HG02678 (cell line): Measurements from ENCODE around the gene LEFTY1.
A peak's percentile ranks its signal among the peaks of the same experiment; 100 is the strongest.

Experiments used
- ATAC-seq: cut with Tn5 transposase; IDR thresholded peaks from one replicate; pipeline ENCODE4 v1.9.1; 2021; ENCODE audit warnings: mild to moderate bottlenecking, moderate library complexity; ENCODE audit not compliant: unreplicated experiment

LEFTY1 gene

DNA sequence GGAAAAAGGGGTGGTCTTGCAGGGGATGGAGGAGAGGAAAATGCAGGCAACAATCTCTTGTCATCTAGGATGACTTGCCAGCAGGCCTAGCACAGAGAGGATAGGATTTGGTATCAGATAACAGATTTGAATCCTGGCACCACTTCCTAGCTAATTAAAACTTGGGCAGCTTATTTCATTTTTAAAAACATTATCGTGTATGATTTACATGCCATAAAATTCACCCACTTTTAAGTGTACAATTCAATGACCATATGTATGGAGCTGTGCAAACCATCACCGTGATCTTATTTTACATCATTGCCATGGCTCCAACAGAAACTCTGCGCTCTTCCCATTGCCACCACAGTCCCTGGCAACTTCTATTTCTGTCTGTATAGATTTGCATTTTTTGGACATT is 28.2 kb upstream of the LEFTY1 start:
- no peak for ATAC-seq

DNA sequence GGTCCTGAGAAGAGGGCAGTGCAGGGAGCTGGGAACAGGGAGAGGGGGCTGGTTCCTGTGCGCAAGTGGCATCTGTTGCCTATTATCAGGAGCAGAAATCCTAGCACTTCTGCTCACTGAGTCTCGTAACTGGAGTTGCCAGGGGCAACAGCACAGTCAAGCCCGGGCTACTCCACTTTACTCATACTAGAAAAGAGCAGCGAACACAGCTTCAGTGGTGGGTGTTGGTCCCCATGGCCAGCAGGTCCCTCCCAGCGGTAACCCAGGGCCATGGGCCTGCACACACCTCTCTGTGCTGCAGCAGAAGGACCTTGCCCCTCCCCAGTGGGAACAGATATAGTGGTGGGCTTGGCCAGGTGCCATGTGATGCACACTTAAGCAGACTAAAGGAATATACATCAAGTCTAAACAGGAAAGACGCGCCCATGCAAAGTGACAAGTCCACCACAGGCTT is 26.6 kb upstream of the LEFTY1 start:
- no peak for ATAC-seq

DNA sequence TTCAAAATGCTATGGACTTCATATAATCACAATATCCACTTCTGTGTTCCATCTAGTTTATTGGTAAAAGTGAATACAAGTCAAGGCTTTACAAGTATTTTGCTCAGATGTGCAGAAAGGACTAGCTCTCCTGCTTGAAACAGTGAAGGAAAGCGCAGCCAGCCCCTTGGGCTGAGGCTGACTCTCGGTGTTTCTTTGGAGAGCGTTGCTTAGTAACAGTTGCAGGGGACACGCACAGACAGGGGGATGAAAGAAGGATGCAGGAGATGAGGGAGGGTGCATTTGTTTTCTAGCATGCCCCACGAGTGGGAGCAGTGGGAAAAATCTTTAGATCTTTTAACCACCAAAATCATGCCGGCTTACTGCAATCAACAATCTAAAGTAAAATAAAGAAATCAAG is 26.0 kb upstream of the LEFTY1 start:
- ATAC-seq: no peak

DNA sequence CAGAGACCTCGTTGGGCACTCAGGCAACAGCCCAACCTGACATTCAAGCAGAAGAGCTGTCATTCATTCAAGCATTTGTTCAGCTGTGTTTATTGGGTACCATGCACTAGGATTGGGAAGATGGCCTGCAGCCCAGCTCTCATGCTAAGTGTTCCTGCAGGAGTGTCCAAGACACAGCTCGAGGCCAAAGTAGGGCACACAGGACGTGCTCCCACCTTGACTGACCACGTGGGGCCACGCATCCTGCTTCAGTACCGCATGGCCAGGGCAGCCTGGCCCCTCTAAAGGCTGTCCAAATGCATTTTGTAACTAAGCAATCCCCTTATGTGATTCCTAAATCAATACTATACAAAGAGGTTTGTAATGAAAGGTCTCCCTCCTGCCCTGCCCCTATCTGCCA is 25.4 kb upstream of the LEFTY1 start:
- no peak for ATAC-seq

DNA sequence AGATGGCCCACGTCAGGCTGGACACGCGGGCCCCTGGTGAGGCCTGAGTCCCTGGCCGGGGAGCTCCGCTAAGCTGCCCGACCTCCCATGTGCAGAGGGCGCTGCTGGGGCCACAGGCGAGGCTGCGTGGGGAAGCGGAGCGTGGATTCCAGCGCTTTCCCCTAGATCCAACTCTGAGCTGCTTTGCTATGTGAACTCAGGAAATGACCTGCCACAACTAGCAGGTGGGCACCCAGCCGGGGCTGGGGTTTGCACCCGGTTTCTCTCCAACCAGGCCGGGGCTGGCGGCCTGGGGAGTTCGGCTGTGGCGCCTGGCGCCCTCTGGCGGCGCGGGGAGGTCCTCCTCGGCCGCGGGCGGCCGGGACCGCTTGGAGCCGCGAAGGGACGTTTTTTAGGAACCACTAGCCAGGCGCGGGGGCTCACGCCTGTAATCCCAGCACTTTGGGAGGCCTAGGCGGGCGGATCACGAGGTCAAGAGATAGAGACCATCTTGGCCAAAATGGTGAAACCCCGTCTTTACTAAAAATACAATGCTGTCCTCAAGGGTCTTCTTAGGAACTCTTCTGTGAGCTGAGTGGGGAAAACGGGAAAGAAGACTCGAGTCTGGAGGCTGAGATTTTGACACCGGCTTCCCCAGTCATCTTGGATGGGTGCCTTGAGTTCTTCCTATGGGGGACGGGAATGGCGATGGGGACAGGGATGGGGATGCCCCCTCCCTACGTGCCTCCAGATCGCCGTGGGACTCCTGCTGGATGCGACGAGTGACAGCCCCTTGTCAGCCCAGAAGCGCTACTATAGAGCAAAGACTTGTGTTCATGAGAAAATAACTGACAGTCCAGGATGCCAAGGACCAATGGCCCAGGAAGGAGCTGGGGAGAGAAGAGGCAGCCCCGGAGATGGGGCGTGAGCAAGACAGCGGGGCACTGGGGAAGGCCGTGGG is 22.5 kb upstream of the LEFTY1 start:
- peak; percentile 93 for ATAC-seq

DNA sequence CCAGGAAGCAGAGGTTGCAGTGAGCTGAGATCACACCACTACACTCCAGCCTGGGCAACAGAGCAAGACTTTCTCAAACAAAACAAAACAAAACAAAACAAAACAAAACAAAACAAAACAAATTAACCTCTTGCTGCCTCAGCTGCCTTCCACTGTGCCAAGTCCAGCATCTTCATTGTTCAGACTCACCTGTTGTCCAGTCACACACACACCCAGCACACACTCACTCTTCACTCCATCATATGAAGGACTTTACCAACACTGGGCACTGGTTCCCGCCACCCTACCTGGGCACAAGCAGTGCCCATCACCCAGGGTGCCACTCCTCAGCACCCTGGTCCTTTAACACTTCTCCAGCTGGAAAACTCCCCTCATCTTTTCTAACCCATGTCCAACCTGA is 20.5 kb upstream of the LEFTY1 start:
- no peak for ATAC-seq

DNA sequence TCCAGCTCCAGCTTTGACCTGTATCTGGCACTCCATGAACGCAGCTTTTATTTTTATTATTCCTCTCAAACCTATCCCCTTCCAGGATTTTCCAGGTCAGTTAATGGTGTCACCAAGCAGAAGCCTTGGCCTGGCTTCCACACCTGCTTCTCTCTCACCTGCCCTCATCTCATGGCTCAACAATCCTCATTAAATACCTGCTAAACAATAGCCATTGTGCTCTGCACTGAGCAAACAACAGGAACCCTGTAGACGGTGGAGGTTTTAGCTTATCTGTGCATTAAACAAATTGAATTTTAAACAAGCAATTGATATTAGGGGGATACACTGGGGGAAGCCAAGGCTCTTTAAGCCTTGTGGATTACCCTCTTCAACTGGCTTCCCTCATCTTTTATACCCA is 19.8 kb upstream of the LEFTY1 start:
- no peak for ATAC-seq

DNA sequence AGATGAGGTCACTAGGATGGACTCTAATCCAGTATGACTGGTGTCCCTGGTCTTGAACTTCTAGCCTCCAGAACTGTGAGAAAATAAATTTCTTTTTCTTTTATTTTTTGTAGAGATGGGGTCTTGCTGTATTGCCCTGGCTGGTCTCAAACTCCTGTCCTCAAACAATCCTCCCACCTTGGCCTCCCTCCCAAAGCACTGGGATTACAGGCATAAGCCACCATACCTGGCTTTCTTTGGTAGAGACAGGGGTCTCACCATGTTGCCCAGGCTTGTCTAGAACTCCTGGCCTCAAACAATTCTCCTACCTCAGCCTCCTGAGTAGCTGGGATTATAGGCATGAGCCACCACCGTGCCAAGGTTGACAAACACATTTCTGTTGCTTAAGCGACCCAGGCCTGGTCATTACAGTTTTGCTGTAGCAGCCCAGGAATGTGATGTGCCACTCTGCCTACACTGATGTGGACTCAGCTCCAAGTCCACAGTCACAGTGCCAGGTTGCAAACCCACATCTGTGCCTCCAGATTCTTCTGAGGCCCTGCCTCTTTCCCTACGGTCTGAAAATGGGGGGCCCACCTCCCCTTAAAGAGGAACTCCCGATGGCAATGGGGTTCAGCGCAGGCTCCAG is 19.2 kb upstream of the LEFTY1 start:
- ATAC-seq: no peak

DNA sequence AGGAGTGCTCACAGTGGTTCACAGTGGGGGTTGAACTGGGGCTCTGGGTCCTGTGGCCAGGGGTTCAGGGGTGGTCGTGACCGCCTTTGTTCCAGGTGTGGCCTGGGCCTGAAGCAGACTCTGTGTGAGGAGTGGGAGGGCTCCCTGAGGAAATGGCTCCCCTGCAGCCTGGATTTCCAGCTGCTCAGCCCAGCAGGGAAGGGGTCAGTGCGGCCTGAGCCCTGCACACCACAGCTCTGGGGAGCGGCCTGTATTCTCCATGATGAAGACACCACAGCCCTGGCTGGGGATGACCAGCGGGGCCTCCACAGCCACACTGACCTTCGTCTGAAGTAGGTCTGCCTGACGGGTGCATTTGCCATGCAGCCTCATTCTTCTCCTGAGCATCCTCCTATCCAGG is 18.4 kb upstream of the LEFTY1 start:
- ATAC-seq: no peak

DNA sequence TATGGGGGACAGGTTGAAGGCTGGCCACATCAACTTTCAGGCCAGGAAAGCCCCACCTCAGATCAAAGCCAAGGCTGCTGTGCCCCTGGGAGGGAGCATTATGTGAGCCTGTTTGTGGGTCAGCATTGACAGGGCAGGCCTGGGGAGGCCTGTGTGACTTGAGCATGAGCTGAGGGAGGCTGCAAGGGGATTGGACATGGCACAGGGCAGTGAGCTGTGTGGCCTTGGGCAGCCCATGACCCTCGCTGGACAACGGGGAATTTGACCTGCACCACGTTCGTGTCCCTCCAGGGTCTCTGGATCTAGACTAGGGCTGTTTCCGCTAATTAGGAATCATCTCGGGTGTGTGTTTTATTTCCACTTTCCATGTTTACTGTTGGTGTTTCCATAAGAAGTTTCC is 17.5 kb upstream of the LEFTY1 start:
- no peak for ATAC-seq

DNA sequence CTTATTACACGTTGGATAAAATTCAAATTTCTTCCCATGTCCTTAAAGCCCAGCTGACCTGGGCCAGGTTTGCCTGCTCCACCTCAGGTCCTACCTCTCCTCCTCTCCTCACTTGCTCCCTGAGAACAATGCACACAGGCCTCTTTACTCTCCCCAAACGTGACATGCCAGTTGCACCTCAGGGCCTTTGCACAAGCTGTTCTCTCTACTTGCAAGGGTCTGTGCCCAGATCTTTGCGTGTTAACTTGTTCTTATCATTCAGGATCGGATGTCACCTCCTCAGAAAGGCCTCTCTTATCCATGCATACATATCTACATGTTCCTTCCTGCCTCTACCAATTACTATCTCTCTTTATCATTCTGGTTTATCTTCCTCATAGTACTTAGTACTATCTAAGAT is 14.7 kb upstream of the LEFTY1 start:
- ATAC-seq: no peak

DNA sequence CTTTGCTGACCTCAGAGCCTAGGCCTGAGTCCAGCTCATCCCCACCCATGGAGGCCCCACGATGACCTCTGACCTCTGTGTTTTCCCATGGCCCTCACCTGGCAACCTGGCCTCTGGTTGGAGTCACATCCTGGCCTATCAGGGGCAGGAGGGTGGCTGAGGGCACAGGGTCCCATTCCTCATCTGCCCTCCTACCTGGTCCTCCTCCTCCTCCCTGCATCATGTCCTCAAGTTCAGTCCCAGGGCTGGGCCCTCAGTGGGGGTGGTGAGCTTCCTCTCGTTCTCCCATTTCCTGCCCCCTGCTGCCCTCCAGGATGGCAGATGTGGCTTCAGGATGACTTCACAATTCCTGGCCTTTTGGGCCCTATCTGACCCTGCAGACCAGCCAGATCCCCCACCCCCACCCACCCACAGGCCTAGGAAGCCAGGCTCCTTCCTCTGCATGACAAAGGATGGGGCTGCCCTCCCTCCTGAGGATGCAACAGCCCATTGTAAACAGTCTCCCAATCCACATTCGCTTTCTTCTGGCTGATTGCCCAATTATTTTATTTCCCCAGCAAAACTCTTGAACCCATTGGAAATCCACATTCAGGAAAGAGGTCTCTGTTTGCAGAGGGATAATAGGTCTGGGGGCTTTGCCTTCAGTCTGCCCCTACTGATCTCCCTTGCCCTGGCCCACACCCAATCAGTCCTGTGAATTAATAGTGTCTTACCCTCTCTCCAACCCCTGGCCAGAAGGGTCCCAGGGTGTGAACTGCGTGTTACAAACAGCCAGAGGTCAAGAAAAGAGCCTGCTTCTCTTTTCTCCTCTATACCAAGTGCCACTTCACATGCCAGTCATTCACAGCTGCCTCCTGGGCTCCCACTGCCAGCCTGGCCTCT is 10.3 kb upstream of the LEFTY1 start:
- ATAC-seq: no peak

DNA sequence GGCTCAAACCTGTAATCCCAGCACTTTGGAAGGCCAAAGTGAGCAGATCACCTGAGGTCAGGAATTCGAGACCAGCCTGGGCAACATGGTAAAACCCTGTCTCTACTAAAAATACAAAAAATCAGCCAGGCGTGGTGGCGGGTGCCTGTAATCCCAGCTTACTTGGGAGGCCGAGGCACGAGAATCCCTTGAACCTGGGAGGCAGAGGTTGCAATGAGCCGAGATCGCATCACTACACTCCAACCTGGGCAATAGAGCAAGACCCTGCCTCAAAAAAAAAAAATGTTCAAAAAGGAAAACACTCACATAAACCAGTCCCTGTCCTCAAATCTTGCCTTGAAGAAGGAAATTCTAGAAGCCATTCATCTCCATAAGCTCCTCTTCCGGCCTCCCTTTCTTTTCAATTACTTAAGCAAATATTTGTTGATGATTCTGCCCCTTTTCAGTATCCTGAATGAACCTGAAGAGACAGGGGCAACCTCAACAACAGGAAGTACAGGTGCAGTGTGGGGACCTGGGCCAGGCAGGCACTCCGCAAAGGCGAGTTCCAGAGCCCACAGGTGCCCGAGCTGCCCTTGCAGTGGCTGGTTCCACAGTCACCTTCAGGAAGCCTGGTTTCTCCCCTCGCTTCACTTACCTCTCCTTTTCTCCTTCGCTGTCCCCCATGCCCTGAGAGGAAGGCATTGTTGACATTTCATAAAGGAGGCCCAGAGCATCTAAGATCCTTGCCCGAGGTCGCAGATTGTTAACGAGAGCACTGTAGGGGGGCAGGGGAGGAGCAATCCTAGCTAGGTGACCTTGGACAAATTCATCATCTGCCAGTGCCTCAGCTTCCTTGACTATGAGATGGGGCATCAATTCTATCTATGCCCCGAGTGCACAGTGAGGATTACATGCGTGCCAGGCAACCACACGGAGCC is 8.9 kb upstream of the LEFTY1 start:
- ATAC-seq: no peak

DNA sequence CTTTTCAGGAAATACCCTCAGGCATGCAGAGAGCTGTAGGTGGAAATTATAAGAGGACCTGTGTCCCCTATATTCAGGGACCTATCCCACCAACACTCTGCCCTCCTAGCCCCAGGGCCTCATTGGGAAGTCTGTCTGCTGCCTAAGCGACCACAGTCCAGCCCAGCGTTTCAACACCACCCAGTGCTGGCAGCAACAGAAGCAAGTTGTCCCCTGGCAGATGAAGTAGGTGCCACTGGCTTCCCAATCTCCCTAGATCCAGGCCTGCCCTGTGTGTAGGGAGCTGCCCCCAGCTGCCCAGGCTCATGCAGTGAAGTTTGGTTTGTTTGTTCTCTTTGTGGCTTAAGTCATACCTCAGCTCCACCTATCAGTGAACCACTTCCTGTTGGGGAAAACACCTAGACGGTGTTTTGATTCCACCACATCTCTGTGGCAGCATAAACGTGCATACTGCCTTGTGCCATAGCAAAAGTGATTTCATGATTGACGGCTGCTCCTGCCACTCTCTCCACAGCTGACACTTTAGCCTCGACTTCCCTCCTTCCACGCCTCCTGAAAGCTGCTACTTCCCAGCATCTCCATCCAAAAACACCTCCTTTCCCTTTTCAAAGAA is 8.1 kb upstream of the LEFTY1 start:
- ATAC-seq: peak; percentile 100

DNA sequence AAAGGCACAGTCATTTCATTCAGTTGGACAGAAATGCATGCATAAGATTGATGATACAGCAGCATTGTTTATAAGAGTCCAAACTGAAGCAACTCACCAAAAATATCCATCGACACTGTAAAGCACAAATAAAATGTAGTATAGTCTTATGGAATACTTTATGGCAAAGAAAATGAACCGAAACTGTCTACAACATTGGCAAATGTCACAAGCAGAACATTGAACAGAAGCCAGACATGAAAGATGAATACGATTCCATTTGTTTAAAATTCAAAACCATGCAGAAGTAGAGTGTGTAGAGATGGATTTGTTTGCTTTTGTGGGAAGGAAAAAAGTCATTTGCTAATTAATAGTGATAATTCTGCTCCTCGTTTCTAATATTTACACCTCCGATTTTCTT is 7.5 kb upstream of the LEFTY1 start:
- no peak for ATAC-seq

DNA sequence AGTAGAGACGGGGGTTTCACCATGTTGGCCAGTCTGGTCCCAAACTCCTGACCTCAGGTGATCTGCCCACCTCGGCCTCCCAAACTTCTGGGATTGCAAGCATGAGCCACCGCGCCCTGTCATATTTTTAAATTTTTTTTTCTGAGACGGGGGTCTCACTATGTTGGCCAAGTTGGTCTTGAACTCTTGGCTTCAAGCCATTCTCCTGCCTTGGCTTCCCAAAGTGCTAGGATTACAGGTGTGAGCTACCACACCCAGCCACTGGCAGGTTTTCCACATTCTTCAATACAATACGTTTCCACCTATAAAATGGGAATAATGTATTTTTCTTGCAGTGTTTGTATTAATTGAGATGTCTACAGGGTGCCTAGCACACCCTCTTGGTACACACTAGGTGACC is 3.4 kb upstream of the LEFTY1 start:
- no peak for ATAC-seq

DNA sequence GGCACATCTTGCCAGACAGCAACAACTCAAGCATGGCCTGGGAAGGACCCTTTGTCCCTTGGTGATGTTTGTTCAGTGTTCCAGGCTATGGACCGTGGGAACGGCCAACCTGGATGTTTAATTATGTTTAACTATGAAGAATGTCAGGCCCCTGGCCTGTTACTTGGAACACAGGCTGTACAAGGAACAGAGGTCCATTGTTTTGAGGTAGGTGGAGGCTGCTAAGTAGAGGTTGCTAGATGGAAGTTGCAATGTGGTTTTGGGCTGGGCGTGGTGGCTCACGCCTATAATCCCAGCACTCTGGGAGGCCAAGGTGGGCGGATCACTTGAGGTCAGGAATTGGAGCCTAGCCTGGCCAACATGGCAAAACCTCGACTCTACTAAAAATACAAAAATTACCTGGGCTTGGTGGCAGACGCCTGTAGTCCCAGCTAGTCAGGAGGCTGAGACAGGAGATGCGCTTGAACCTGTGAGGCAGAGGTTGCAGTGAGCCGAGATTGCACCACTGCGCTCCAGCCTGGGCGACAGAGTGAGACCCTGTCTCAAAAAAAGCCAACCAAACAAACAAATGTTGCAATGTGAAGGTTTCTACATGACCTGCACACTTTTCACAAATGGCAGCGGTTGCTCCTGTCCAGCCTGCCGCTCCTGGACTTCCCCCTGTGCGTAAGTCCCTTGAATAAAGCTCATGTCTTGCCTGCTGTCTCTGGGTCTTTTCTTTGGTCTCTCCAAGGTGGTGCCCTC is 2.5 kb upstream of the LEFTY1 start:
- ATAC-seq: no peak

DNA sequence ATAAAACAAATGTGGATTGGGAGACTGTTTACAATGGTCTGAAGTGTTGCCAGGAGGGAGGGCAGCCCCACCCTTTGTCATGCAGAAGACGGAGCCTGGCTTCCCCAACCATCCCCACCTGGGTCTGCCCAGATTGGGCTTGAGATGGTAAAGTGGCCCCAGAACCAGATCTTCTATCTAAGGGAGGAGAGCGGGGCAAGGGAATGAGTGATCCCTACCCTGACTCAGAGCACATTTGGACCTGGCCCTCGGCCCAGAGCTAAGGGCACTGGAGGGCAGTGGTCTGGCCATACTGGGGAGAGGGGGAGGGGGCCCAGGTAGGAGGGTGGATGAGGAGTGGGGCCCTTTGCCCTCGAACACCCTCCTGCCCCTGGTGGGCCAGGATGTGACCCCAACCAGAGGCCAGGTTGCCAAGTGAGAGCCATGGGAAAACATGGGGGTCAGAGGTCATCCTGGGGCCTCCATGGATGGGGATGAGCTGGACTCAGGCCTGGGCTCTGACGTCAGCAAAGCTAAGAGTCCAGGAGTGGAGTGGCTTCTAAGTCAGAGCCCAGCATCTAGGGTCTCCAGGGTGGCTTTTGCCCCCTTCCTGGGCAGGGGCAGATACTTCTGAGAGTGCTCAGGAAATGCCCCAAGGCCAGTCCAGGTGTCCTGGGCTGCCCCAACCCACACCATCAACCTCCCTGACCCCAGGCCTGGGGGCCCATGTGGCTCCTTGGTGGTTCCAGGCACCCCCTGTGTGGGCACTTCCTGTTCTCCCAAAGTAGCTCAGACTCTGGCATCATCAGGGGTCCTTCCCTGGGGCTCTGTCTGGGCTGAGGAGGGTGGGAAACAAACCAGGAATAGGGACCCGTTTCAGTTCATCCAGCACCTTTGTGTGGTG is 1.6 kb upstream of the LEFTY1 start:
- no peak for ATAC-seq
